Mesenchymal stem cell (in vitro differentiated cells and primary cell): Measurements from ENCODE around the gene TPO.
A peak's percentile ranks its signal among the peaks of the same experiment; 100 is the strongest.

ENCODE experiments used
- DNase-seq: peaks from one replicate; pipeline ENCODE4 v3.0.0-alpha.2; 2013
- H2AFZ ChIP-seq: one replicate; pipeline ENCODE4 v1.6.1; 2013; ENCODE audit warnings: low read depth, mild to moderate bottlenecking, control low read depth, inconsistent platforms, low read length, moderate library complexity
- H2AK5ac ChIP-seq: 2 replicates; pipeline ENCODE4 v1.6.1; 2013; ENCODE audit warnings: low read length, moderate library complexity, mild to moderate bottlenecking, inconsistent platforms; ENCODE audit not compliant: severe bottlenecking
- H2BK120ac ChIP-seq: one replicate; pipeline ENCODE4 v1.6.1; 2013; ENCODE audit warnings: low read depth, mild to moderate bottlenecking, inconsistent platforms, low read length, moderate library complexity
- H2BK12ac ChIP-seq, 2 experiments: one replicate each; pipeline ENCODE4 v1.6.1; 2013; ENCODE audit warnings: inconsistent platforms in 2 of 2, low read length in 2 of 2, mild to moderate bottlenecking in 2 of 2, moderate library complexity in 2 of 2, control low read depth in 1 of 2
- H2BK15ac ChIP-seq: one replicate; pipeline ENCODE4 v1.6.1; 2013; ENCODE audit warnings: mild to moderate bottlenecking, low read depth, inconsistent platforms; ENCODE audit not compliant: poor library complexity, severe bottlenecking
- H2BK5ac ChIP-seq: 2 replicates; pipeline ENCODE4 v1.6.1; 2013; ENCODE audit warnings: low read depth, mild to moderate bottlenecking, low read length, control low read depth, inconsistent platforms; ENCODE audit not compliant: poor library complexity, severe bottlenecking
- H3K14ac ChIP-seq, 2 experiments: one replicate each; pipeline ENCODE4 v1.6.1; 2013; ENCODE audit warnings: inconsistent platforms in 2 of 2, low read length in 2 of 2, control low read depth in 1 of 2, mild to moderate bottlenecking in 1 of 2, moderate library complexity in 1 of 2
- H3K18ac ChIP-seq, 2 experiments: one replicate each; pipeline ENCODE4 v1.6.1; 2013; ENCODE audit warnings: inconsistent platforms in 2 of 2, low read length in 2 of 2, control low read depth in 1 of 2, low read depth in 1 of 2, mild to moderate bottlenecking in 1 of 2
- H3K23ac ChIP-seq, 2 experiments: one replicate each; pipeline ENCODE4 v1.6.1; 2013; ENCODE audit warnings: inconsistent platforms in 2 of 2, low read length in 2 of 2, mild to moderate bottlenecking in 2 of 2, moderate library complexity in 2 of 2, control low read depth in 1 of 2
- H3K27ac ChIP-seq: 2 replicates; pipeline ENCODE4 v1.5.1; 2013; ENCODE audit warnings: mild to moderate bottlenecking, moderate library complexity, low read length, control low read depth, inconsistent platforms; ENCODE audit not compliant: poor library complexity, severe bottlenecking
- H3K27me3 ChIP-seq, 2 experiments: 2 replicates each; pipeline versions ENCODE4 v1.6.1 to v1.7.0; 2013; ENCODE audit warnings: low read length in 2 of 2, mild to moderate bottlenecking in 2 of 2, moderate library complexity in 2 of 2, control low read depth in 1 of 2, inconsistent platforms in 1 of 2; ENCODE audit not compliant: control insufficient read depth in 1 of 2, insufficient read depth in 1 of 2
- H3K36me3 ChIP-seq, 2 experiments: 2 replicates each; pipeline versions ENCODE4 v1.6.1 to v1.7.0; 2013; ENCODE audit warnings: low read length in 2 of 2, control low read depth in 1 of 2, inconsistent platforms in 1 of 2, low read depth in 1 of 2, mild to moderate bottlenecking in 1 of 2; ENCODE audit not compliant: insufficient read depth in 2 of 2, control insufficient read depth in 1 of 2
- H3K4ac ChIP-seq, 2 experiments: one replicate each; pipeline ENCODE4 v1.6.1; 2013; ENCODE audit warnings: inconsistent platforms in 2 of 2, low read length in 2 of 2, mild to moderate bottlenecking in 2 of 2, moderate library complexity in 2 of 2, control low read depth in 1 of 2, low read depth in 1 of 2
- H3K4me1 ChIP-seq: 2 replicates; pipeline ENCODE4 v1.6.1; 2013; ENCODE audit warnings: low read depth, low read length, control low read depth; ENCODE audit not compliant: control insufficient read depth, insufficient read depth
- H3K4me2 ChIP-seq: 2 replicates; pipeline ENCODE4 v1.6.1; 2013; ENCODE audit warnings: low read length, mild to moderate bottlenecking, inconsistent platforms; ENCODE audit not compliant: poor library complexity, severe bottlenecking
- H3K4me3 ChIP-seq, 2 experiments: 2 replicates each; pipeline versions ENCODE4 v1.5.1 to v1.7.0; 2013; ENCODE audit warnings: low read length in 2 of 2, mild to moderate bottlenecking in 2 of 2, control low read depth in 1 of 2, low read depth in 1 of 2; ENCODE audit not compliant: insufficient read depth in 1 of 2
- H3K79me1 ChIP-seq: replicated peaks from 2 replicates; pipeline ENCODE4 v1.6.1; 2013; ENCODE audit warnings: mild to moderate bottlenecking, control low read depth, low read length, inconsistent platforms; ENCODE audit not compliant: poor library complexity, severe bottlenecking
- H3K9ac ChIP-seq: 2 replicates; pipeline ENCODE4 v1.7.0; 2013; ENCODE audit warnings: mild to moderate bottlenecking, low read length, moderate library complexity
- H3K9me3 ChIP-seq: 2 replicates; pipeline ENCODE4 v1.7.0; 2013; ENCODE audit warnings: mild to moderate bottlenecking, low read length; ENCODE audit not compliant: control insufficient read depth
- H4K8ac ChIP-seq: one replicate; pipeline ENCODE4 v1.6.1; 2013; ENCODE audit warnings: inconsistent platforms, mild to moderate bottlenecking, low read length, moderate library complexity
- H4K91ac ChIP-seq: one replicate; pipeline ENCODE4 v1.6.1; 2013; ENCODE audit warnings: mild to moderate bottlenecking, low read length, inconsistent platforms
- WGBS: methylation state at CpG from one replicate; pipeline ENCODE4 v1.1.7; 2013; ENCODE audit warnings: mixed read lengths; 5-methylcytosine and 5-hydroxymethylcytosine counted together

The TPO gene

DNA sequence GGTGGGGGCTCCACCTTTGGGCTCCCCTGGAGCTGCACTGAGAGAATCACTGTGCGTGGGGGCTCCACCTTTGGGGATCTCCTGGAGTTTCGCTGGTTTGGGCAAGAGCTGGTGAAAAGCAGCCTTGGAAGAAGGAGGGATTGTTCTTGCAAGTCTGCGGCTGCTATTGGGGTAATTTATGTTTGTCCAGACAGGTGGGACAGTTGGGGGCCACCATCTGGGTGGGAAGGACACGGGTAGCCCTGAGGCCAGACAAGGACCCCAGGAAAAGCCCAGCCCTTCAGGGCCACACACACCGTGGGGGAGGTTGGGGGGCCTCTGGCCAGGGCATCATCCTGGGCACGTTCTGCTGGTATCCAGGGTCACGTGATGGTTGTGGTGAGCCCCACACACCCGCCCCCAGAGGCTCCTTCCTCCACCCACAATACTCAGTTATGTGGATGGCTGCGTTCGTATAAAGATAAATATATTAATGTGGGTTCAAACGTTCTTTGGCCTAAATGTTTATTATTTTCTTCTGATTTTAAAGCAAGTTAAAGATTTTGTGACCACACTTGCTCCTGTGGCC, 47.7 kb downstream of the TPO start:
- 76% methylated on average over 9 of the region's 11 CpGs for WGBS
- no peak overlapping the region for H2AFZ ChIP-seq
- no peaks in the 10 kb centered on the region for H3K9me3 ChIP-seq
- no peak overlapping the region for H3K4ac ChIP-seq
- H3K4me3 ChIP-seq = no peak overlapping the region
- H3K23ac ChIP-seq = no peak overlapping the region
- no peaks in the 10 kb centered on the region for H3K4me1 ChIP-seq
- H3K79me1 ChIP-seq = no peaks in the 10 kb centered on the region
- no peaks in the 10 kb centered on the region for H3K36me3 ChIP-seq
- H3K18ac ChIP-seq = no peak overlapping the region
- no peak overlapping the region for H2BK15ac ChIP-seq
- no peak overlapping the region for H2BK120ac ChIP-seq
- no peak overlapping the region for H3K4me2 ChIP-seq
- H4K91ac ChIP-seq = no peak overlapping the region
- no peak overlapping the region for H3K9ac ChIP-seq
- no peak overlapping the region for H2BK5ac ChIP-seq
- no peak overlapping the region for H3K27ac ChIP-seq
- H3K14ac ChIP-seq = no peak overlapping the region
- peaks cover 0 to 4% of the 10 kb centered on the region in 2 experiments for H3K27me3 ChIP-seq
- DNase-seq = no peak
- no peak overlapping the region for H2BK12ac ChIP-seq
- H2AK5ac ChIP-seq = no peak overlapping the region
- H4K8ac ChIP-seq = no peak overlapping the region

DNA sequence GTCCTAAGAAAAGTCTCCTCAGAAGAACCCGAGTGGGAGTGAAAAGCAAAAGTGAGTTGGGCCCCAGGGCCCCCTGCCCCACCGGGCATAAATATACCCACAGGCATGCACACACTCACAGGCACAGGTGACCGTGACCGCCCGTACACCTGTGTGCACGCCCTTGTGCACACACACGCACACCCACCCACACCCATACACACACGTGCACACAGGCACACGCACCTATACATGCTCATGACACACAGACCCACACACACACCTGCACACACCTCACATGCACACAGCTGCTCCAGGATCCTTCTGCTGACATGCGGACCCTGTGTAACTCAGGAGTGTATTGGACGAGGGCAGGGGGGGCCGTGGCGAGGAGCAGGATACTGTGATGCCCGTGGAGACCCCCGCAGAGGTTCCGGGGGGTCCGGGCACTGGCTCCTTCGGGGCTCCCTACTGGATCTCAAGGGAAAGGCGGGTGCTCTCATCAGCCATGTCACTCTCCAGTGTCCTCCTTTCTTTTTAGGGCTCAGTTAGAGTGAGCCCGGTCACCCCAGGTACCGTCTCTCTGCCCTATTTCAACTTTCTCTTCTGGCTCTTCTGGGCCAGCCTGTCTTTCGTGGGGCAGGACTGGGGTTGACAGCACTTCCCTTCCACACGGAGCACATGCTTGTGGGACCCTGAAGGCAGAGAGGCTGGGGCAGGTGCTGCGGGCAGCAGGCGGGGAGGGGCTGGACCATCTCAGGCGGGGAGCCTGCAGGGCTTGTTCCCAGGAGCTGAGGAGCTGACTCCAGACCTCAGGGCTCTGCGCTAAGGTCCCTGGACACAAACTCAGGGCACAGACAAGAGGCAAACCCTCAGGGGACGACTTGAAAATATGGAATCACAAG, 48.5 kb downstream of the TPO start:
- Histone ChIP-seq H2BK12ac (no peak overlapping the region), H2AK5ac (no peak overlapping the region), H3K9ac (no peak overlapping the region), H3K23ac (no peak overlapping the region), H4K91ac (peak overlapping the region; percentile 47), H3K14ac (no peak overlapping the region), H3K4me1 (no peaks in the 10 kb centered on the region), H3K36me3 (no peaks in the 10 kb centered on the region), H2BK5ac (no peak overlapping the region), H3K4me3 (no peak overlapping the region), H2BK120ac (no peak overlapping the region), H3K79me1 (no peaks in the 10 kb centered on the region), H3K27ac (no peak overlapping the region), H3K18ac (no peak overlapping the region), H3K27me3 (peaks cover 0 to 4% of the 10 kb centered on the region in 2 experiments), H3K4ac (no peak overlapping the region), H4K8ac (no peak overlapping the region), H2AFZ (no peak overlapping the region), H3K4me2 (no peak overlapping the region), H2BK15ac (no peak overlapping the region), H3K9me3 (no peaks in the 10 kb centered on the region)
- DNase-seq = no peak
- WGBS = 74% methylated on average over 26 of the region's 28 CpGs

DNA sequence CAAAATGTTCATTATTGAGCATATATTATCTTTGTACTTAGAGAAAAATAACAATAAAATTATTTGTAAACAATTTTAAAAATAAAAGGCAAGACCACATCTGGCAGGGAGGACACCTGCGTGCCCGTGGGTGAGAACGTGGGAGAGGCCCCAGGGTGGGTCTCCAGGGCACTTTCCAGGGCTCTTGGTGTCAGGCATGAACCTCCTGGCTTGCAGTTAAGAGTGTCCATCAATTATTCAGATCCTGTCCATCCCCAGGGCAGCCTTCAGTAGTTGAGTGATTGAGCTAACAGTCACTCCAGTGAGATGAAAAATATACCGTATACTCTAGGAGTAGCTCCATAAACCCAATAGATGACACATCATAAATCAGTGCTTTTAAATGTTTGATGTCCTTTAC, 49.7 kb downstream of the TPO start:
- H2BK5ac ChIP-seq = no peak overlapping the region
- no peak overlapping the region for H2BK12ac ChIP-seq
- no peak overlapping the region for H3K18ac ChIP-seq
- H3K4me2 ChIP-seq = no peak overlapping the region
- DNase-seq = no peak
- H3K9me3 ChIP-seq = no peaks in the 10 kb centered on the region
- no peak overlapping the region for H2BK120ac ChIP-seq
- H3K4me1 ChIP-seq = no peaks in the 10 kb centered on the region
- no peak overlapping the region for H3K14ac ChIP-seq
- no peak overlapping the region for H3K23ac ChIP-seq
- no peak overlapping the region for H3K9ac ChIP-seq
- H2AK5ac ChIP-seq = no peak overlapping the region
- H3K27me3 ChIP-seq = peaks cover 0 to 4% of the 10 kb centered on the region in 2 experiments
- no peak overlapping the region for H2AFZ ChIP-seq
- H3K4ac ChIP-seq = no peak overlapping the region
- no peak overlapping the region for H2BK15ac ChIP-seq
- no peaks in the 10 kb centered on the region for H3K79me1 ChIP-seq
- H3K4me3 ChIP-seq = no peak overlapping the region
- H3K27ac ChIP-seq = no peak overlapping the region
- WGBS = 64% methylated on average over 3 of the region's 4 CpGs
- H4K91ac ChIP-seq = no peak overlapping the region
- no peak overlapping the region for H4K8ac ChIP-seq
- H3K36me3 ChIP-seq = no peaks in the 10 kb centered on the region

DNA sequence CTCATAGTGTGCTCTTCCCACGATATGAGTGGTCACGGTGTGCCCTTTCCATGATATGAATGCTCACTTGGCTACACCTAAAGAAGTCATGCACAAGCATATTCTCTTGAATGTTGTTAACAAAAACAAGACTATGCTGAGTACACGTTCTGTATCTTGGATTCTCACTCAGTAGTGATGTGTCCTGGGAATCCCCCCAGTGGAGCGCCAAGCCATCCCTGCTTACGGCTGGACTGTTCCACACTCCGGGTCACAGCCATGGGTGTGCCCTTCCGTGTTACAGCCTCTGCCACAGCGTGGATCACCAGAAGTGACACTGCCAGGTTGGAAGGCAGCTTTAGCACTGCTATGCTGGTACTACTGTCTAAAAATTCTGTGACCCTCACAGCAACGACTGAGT, 59.1 kb downstream of the TPO start:
- H4K8ac ChIP-seq = no peak overlapping the region
- H3K9ac ChIP-seq = no peak overlapping the region
- H3K23ac ChIP-seq = no peak overlapping the region
- no peaks in the 10 kb centered on the region for H3K4me1 ChIP-seq
- H4K91ac ChIP-seq = no peak overlapping the region
- no peaks in the 10 kb centered on the region for H3K36me3 ChIP-seq
- no peak overlapping the region for H3K27ac ChIP-seq
- no peak for DNase-seq
- no peak overlapping the region for H3K18ac ChIP-seq
- H2AK5ac ChIP-seq = no peak overlapping the region
- no peak overlapping the region for H2AFZ ChIP-seq
- H3K4ac ChIP-seq = no peak overlapping the region
- H2BK5ac ChIP-seq = no peak overlapping the region
- H2BK15ac ChIP-seq = no peak overlapping the region
- H3K79me1 ChIP-seq = no peaks in the 10 kb centered on the region
- no peak overlapping the region for H3K14ac ChIP-seq
- no peak overlapping the region for H2BK120ac ChIP-seq
- 84% methylated on average over 8 of the region's 9 CpGs for WGBS
- no peak overlapping the region for H2BK12ac ChIP-seq
- no peak overlapping the region for H3K4me2 ChIP-seq
- no peaks in the 10 kb centered on the region for H3K27me3 ChIP-seq
- H3K9me3 ChIP-seq = no peaks in the 10 kb centered on the region
- H3K4me3 ChIP-seq = no peak overlapping the region
